HCT116 (cell line): ENCODE measurements around the gene COL19A1. TPM values are rescaled to one million over a fixed set of nuclear protein-coding genes. Genes with fewer than 3 reads are reported as not detected.

ENCODE experiments used
- ATAC-seq: fragments of 200-7000 bp; cut with Tn5 transposase; 2 replicates; pipeline ENCODE4 v1.9.1; 2020; ENCODE audit warnings: mild to moderate bottlenecking, moderate library complexity
- BruUV-seq: library from RNA; stranded (reverse); fragments of 400-500 nt; replicated peaks from 2 replicates; lab custom pipeline; 2021; lab: Mats Ljungman, UMichigan
- CTCF ChIA-PET: fragments of 300-600 bp; sonication (Branson Sonifier 250); formaldehyde crosslinking; loops from one replicate; lab custom pipeline; 2021; ENCODE audit warnings: antibody characterized with exemption; lab: Charles Lee
- POLR2A ChIA-PET: fragments of 300-600, 350-600 bp; sonication (Branson Sonifier 250); formaldehyde crosslinking; loops from one replicate; lab custom pipeline; 2021; ENCODE audit warnings: antibody characterized with exemption; lab: Charles Lee
- RAD21 ChIA-PET, 2 experiments: fragments of 300-600 bp; sonication (Branson Sonifier 250); formaldehyde crosslinking; loops; one replicate each; lab custom pipeline; 2023; ENCODE audit warnings: low total read pairs in 2 of 2; ENCODE audit not compliant: uncharacterized antibody in 2 of 2, unreplicated experiment in 2 of 2, low non-redundant PET in 1 of 2; lab: Charles Lee
- DNase-seq: peaks from one replicate; pipeline ENCODE4 v3.0.0-alpha.2; 2010; ENCODE audit warnings: low read depth, low spot score
- H2AFZ ChIP-seq: fragments of 200-600 bp; shearing (Covaris generic), sonication (generic); 2 replicates; pipeline ENCODE4 v1.6.1; 2017; ENCODE audit warnings: low read depth, mixed run types, mixed read lengths, antibody characterized with exemption, low read length; ENCODE audit not compliant: poor library complexity, severe bottlenecking
- H3K27ac ChIP-seq: 2 replicates; pipeline ENCODE4 v1.5.1; 2012; ENCODE audit warnings: low read depth, low read length
- H3K27me3 ChIP-seq: fragments of 200-600 bp; sonication (generic); 2 replicates; pipeline ENCODE4 v1.6.1; 2016; ENCODE audit warnings: mixed run types, low read length, mixed read lengths; ENCODE audit not compliant: insufficient read depth
- H3K36me3 ChIP-seq, 2 experiments: fragments of 200-500 bp in 1 of 2; fragments of 200-600 bp in 1 of 2; sonication (Bioruptor generic) in 1 of 2; sonication (generic) in 1 of 2; 2 replicates each; pipeline versions ENCODE4 v1.5.1 to v1.6.1; 2014 to 2016; ENCODE audit warnings: low read length in 2 of 2, inconsistent platforms in 1 of 2, mixed read lengths in 1 of 2, mixed run types in 1 of 2; ENCODE audit not compliant: insufficient read depth in 2 of 2, control insufficient read depth in 1 of 2
- H3K4me1 ChIP-seq, 2 experiments: fragments of 200-600 bp in 1 of 2; sonication (generic) in 1 of 2; 2 replicates each; pipeline versions ENCODE4 v1.5.1 to v1.6.1; 2012 to 2017; ENCODE audit warnings: low read length in 2 of 2, inconsistent platforms in 1 of 2, mild to moderate bottlenecking in 1 of 2, mixed read lengths in 1 of 2, mixed run types in 1 of 2, moderate library complexity in 1 of 2; ENCODE audit not compliant: insufficient read depth in 2 of 2, control insufficient read depth in 1 of 2
- H3K4me2 ChIP-seq: fragments of 200-600 bp; sonication (generic); 2 replicates; pipeline ENCODE4 v1.6.1; 2017; ENCODE audit warnings: mixed run types, low read length, mixed read lengths
- H3K4me3 ChIP-seq, 2 experiments: fragments of 200-600 bp in 1 of 2; sonication (generic) in 1 of 2; replicated peaks in 1 of 2; 2 replicates each; pipeline ENCODE4 v1.5.1; 2011 to 2016; ENCODE audit warnings: low read length in 2 of 2, control low read depth in 1 of 2, low read depth in 1 of 2, mild to moderate bottlenecking in 1 of 2, mixed read lengths in 1 of 2, mixed run types in 1 of 2
- H3K79me2 ChIP-seq: fragments of 200-600 bp; sonication (generic); 2 replicates; pipeline ENCODE4 v1.6.1; 2017; ENCODE audit warnings: mild to moderate bottlenecking, mixed run types, low read length, moderate library complexity, mixed read lengths; ENCODE audit not compliant: insufficient read depth
- H3K9ac ChIP-seq: fragments of 200-600 bp; sonication (generic); 2 replicates; pipeline ENCODE4 v1.6.1; 2016; ENCODE audit warnings: low read length, mixed read lengths
- H3K9me2 ChIP-seq: fragments of 200-600 bp; sonication (generic), shearing (Covaris generic); 2 replicates; pipeline ENCODE4 v1.6.1; 2017; ENCODE audit warnings: mixed run types, mild to moderate bottlenecking, moderate library complexity; ENCODE audit not compliant: insufficient read depth
- H3K9me3 ChIP-seq, 2 experiments: fragments of 200-500 bp in 1 of 2; fragments of 200-600 bp in 1 of 2; sonication (Bioruptor generic) in 1 of 2; sonication (generic) in 1 of 2; 2 replicates each; pipeline ENCODE4 v1.6.1; 2014 to 2017; ENCODE audit warnings: low read length in 2 of 2, mixed read lengths in 2 of 2, inconsistent platforms in 1 of 2, low read depth in 1 of 2, mild to moderate bottlenecking in 1 of 2, mixed run types in 1 of 2, moderate library complexity in 1 of 2; ENCODE audit not compliant: control insufficient read depth in 1 of 2, insufficient read depth in 1 of 2
- H4K20me1 ChIP-seq: fragments of 200-600 bp; sonication (generic), shearing (Covaris generic); 2 replicates; pipeline ENCODE4 v1.6.1; 2017; ENCODE audit warnings: mixed run types, mild to moderate bottlenecking, moderate library complexity; ENCODE audit not compliant: insufficient read depth
- CBX3 ChIP-seq: IDR thresholded peaks from 2 replicates; pipeline ENCODE4 v1.6.1; 2012; ENCODE audit warnings: low read depth
- CEBPB ChIP-seq: IDR thresholded peaks from 2 replicates; pipeline ENCODE4 v1.6.1; 2012; ENCODE audit warnings: low read depth
- CTCF ChIP-seq, 3 experiments: fragments of 200-600 bp in 1 of 3; sonication (generic) in 1 of 3; IDR thresholded peaks in 2 of 3; conservative IDR thresholded peaks in 1 of 3; 2 replicates each; pipeline ENCODE4 v1.5.1; 2012 to 2017; ENCODE audit warnings: low read depth in 2 of 3, low read length in 2 of 3, antibody characterized with exemption in 1 of 3, borderline replicate concordance in 1 of 3, control low read depth in 1 of 3, mild to moderate bottlenecking in 1 of 3, mixed read lengths in 1 of 3, mixed run types in 1 of 3, moderate library complexity in 1 of 3; ENCODE audit not compliant: insufficient read depth in 1 of 3
- ELF1 ChIP-seq: IDR thresholded peaks from 2 replicates; pipeline ENCODE4 v1.6.1; 2012; ENCODE audit warnings: low read depth, borderline replicate concordance
- EZH2 ChIP-seq: fragments of 200-600 bp; sonication (generic); IDR thresholded peaks from 2 replicates; pipeline ENCODE4 v1.6.1; 2017; ENCODE audit warnings: antibody characterized with exemption, mixed run types
- EZH2phosphoT487 ChIP-seq: fragments of 200-600 bp; IDR thresholded peaks from 2 replicates; pipeline ENCODE4 v1.6.1; 2018; ENCODE audit warnings: antibody characterized with exemption, borderline replicate concordance
- FOSL1 ChIP-seq: IDR thresholded peaks from 2 replicates; pipeline ENCODE4 v1.6.1; 2012; ENCODE audit warnings: low read depth
- POLR2A ChIP-seq: IDR thresholded peaks from 2 replicates; pipeline ENCODE4 v1.7.0; 2011; ENCODE audit warnings: borderline replicate concordance; ENCODE audit not compliant: insufficient read depth, insufficient read length; ENCODE audit errors: extremely low read depth
- POLR2AphosphoS5 ChIP-seq: IDR thresholded peaks from 2 replicates; pipeline ENCODE4 v1.6.1; 2011; ENCODE audit warnings: mild to moderate bottlenecking, low read depth, low read length, moderate library complexity
- RAD21 ChIP-seq: IDR thresholded peaks from 2 replicates; pipeline ENCODE4 v1.6.1; 2012; ENCODE audit warnings: low read depth, mild to moderate bottlenecking
- REST ChIP-seq: IDR thresholded peaks from 2 replicates; pipeline ENCODE4 v1.6.1; 2012; ENCODE audit warnings: low read depth
- SIN3A ChIP-seq: IDR thresholded peaks from 2 replicates; pipeline ENCODE4 v1.6.1; 2012; ENCODE audit warnings: low read depth
- SP1 ChIP-seq: IDR thresholded peaks from 2 replicates; pipeline ENCODE4 v1.6.1; 2012; ENCODE audit warnings: low read depth
- TCF7L2 ChIP-seq: IDR thresholded peaks from 2 replicates; pipeline ENCODE4 v1.7.0; 2011; ENCODE audit warnings: borderline replicate concordance, inconsistent platforms; ENCODE audit not compliant: insufficient read depth, insufficient read length; ENCODE audit errors: extremely low read depth
- ZFX ChIP-seq: fragments of 450-650 bp; IDR thresholded peaks from 2 replicates; pipeline ENCODE4 v1.6.1; 2017
- intact Hi-C: fragments of 100-400 bp; cut with micrococcal nuclease; formaldehyde crosslinking; loops from 2 replicates; pipeline ENCODE4 v1.10.0; 2022
- total RNA-seq: library from RNA; stranded (reverse); gene quantifications from one replicate; pipeline ENCODE4 v1.2.1, GENCODE V29; 2021; ENCODE audit not compliant: unreplicated experiment
- TF ChIP-seq, protein P1 (sequence below): IDR thresholded peaks from 2 replicates; pipeline ENCODE4 v1.6.1; 2012
- TF ChIP-seq, protein P2 (sequence below): IDR thresholded peaks from 2 replicates; pipeline ENCODE4 v1.6.1; 2012

COL19A1 gene
- total RNA-seq, 1 experiment from 2014 or later = not detected

GRCh38 chr6:69917834-69918233 is 51.5 kb downstream of the COL19A1 start (continued):
- TF ChIP-seq, protein P1, sequence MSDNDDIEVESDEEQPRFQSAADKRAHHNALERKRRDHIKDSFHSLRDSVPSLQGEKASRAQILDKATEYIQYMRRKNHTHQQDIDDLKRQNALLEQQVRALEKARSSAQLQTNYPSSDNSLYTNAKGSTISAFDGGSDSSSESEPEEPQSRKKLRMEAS = peak; percentile 69

- no peak for ATAC-seq
- POLR2A ChIA-PET = no interaction called here
- CTCF ChIA-PET = no interaction called here
- TF ChIP-seq, protein P1 = no peak
- no peak for TF ChIP-seq CBX3
- TF ChIP-seq ZFX = no peak
- TF ChIP-seq, protein P2, sequence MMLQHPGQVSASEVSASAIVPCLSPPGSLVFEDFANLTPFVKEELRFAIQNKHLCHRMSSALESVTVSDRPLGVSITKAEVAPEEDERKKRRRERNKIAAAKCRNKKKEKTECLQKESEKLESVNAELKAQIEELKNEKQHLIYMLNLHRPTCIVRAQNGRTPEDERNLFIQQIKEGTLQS = no peak
- TF ChIP-seq EZH2phosphoT487 = no peak
- TF ChIP-seq TCF7L2 = no peak
- TF ChIP-seq ELF1 = no peak
- no peak for TF ChIP-seq REST
- TF ChIP-seq RAD21 = no peak
- TF ChIP-seq CEBPB = no peak
- TF ChIP-seq FOSL1 = no peak
- TF ChIP-seq SP1 = no peak
- TF ChIP-seq POLR2A = no peak
- no peak for TF ChIP-seq POLR2AphosphoS5
- no peak for TF ChIP-seq CTCF (IDR thresholded peaks at IDR 0.05 in 2 of 3, conservative IDR thresholded peaks at IDR 0.05 in 1 of 3; ENCODE audit: borderline replicate concordance in 1 of 3, insufficient read depth in 1 of 3, low read depth in 2 of 3, low read length in 2 of 3)
- no peak for TF ChIP-seq EZH2
- TF ChIP-seq SIN3A = no peak
Observed at GRCh38 chr6:69918813-69919475, 52.6 kb downstream of the COL19A1 start.

More at GRCh38 chr6:69918813-69919475, 52.6 kb downstream of the COL19A1 start:
- no peak for DNase-seq
- no peaks in the 10 kb centered on the region for H3K36me3 ChIP-seq
- peaks cover 0 to 14% of the 10 kb centered on the region in 2 experiments; a peak in 2 of 4 replicates for H3K4me1 ChIP-seq
- H3K4me3 ChIP-seq = no peak overlapping the region
- H2AFZ ChIP-seq = peak overlapping the region; percentile 31
- no peak overlapping the region for H3K9ac ChIP-seq
- H3K4me2 ChIP-seq = no peak overlapping the region
- H3K9me3 ChIP-seq = no peaks in the 10 kb centered on the region
- H3K9me2 ChIP-seq = no peaks in the 10 kb centered on the region
- H4K20me1 ChIP-seq = no peaks in the 10 kb centered on the region
- BruUV-seq = no TSS peak
- H3K27me3 ChIP-seq = no peaks in the 10 kb centered on the region
- RAD21 ChIA-PET = no interaction called here
- H3K79me2 ChIP-seq = no peaks in the 10 kb centered on the region
- no peak overlapping the region for H3K27ac ChIP-seq
- intact Hi-C loops = no loop called here
